Muscle of leg (tissue), 11 donors: ENCODE results near the gene MESP1. TPM values are rescaled to one million over a fixed set of nuclear protein-coding genes. Genes with fewer than 3 reads are reported as not detected.

Experiments
- DNase-seq: peaks from one replicate; pipeline ENCODE4 v3.0.0; 2013
- H3K27ac ChIP-seq: one replicate; pipeline ENCODE4 v1.5.1; 2013; ENCODE audit warnings: mild to moderate bottlenecking, low read length, control low read depth
- H3K27me3 ChIP-seq: one replicate; pipeline ENCODE4 v1.6.1; 2013; ENCODE audit warnings: low read length; ENCODE audit not compliant: control insufficient read depth, insufficient read depth
- H3K36me3 ChIP-seq: one replicate; pipeline ENCODE4 v1.6.1; 2013; ENCODE audit warnings: low read length; ENCODE audit not compliant: control insufficient read depth, insufficient read depth
- H3K4me1 ChIP-seq: one replicate; pipeline ENCODE4 v1.6.1; 2013; ENCODE audit warnings: low read length; ENCODE audit not compliant: control insufficient read depth, insufficient read depth
- H3K4me3 ChIP-seq: one replicate; pipeline ENCODE4 v1.5.1; 2013; ENCODE audit warnings: low read length, control low read depth
- H3K9me3 ChIP-seq: replicated peaks from 2 replicates; pipeline ENCODE4 v1.6.1; 2013; ENCODE audit warnings: low read depth, low read length; ENCODE audit not compliant: control insufficient read depth
- WGBS: methylation state at CpG from one replicate; pipeline ENCODE4 v1.1.5; 2013; ENCODE audit warnings: missing lambda C conversion rate; ENCODE audit not compliant: insufficient coverage; 5-methylcytosine and 5-hydroxymethylcytosine counted together
- polyA plus RNA-seq, 8 donors: library from polyadenylated mRNA; unstranded; fragments of 120-200 nt; gene quantifications; one replicate each; pipeline versions ENCODE4 v1.2.1 to v1.2.3, GENCODE V29; 2013; ENCODE audit warnings: inconsistent platforms in 1 of 8, low replicate concordance in 1 of 8; ENCODE audit not compliant: insufficient read length in 8 of 8, insufficient read depth in 1 of 8
- total RNA-seq: library from RNA; stranded (reverse); fragments of 120-200 nt; gene quantifications from one replicate; pipeline ENCODE4 v1.2.4, GENCODE V29; 2013

The MESP1 gene
- total and polyA plus RNA-seq, 9 donors = 0.13 to 0.86 (median 0.68) TPM

GRCh38 chr15:89747708-89748682 lies 3.1 kb downstream of the MESP1 start:
- 21% methylated on average over 25 of the region's 28 CpGs for WGBS
- H3K27me3 ChIP-seq = peaks cover 58% of the 10 kb centered on the region
- DNase-seq = no peak

GRCh38 chr15:89746386-89746780 lies 4.7 kb downstream of the MESP1 start:
- Histone ChIP-seq H3K27me3 (peaks cover 53% of the 10 kb centered on the region), H3K4me3 (no peak overlapping the region), H3K36me3 (no peaks in the 10 kb centered on the region), H3K4me1 (peaks cover 9% of the 10 kb centered on the region), H3K27ac (no peak overlapping the region), H3K9me3 (no peaks in the 10 kb centered on the region)
- no peak for DNase-seq
- WGBS = 66% methylated on average over 9 of the region's 9 CpGs

More at GRCh38 chr15:89747708-89748682, 3.1 kb downstream of the MESP1 start:
- no peak overlapping the region for H3K27ac ChIP-seq
- H3K9me3 ChIP-seq = no peaks in the 10 kb centered on the region
- peaks cover 10% of the 10 kb centered on the region for H3K4me1 ChIP-seq
- no peak overlapping the region for H3K4me3 ChIP-seq
- H3K36me3 ChIP-seq = no peaks in the 10 kb centered on the region

- 20% methylated on average over 1 of the region's 1 CpG for WGBS
- Histone ChIP-seq H3K36me3 (no peaks in the 10 kb centered on the region), H3K9me3 (no peaks in the 10 kb centered on the region), H3K4me3 (no peak overlapping the region), H3K27ac (no peak overlapping the region), H3K27me3 (peaks cover 51% of the 10 kb centered on the region), H3K4me1 (peaks cover 6% of the 10 kb centered on the region)
- DNase-seq = no peak
These were observed 5.3 kb downstream of the MESP1 start for GRCh38 chr15:89745768-89746167.

- Histone ChIP-seq H3K27me3 (peaks cover 49% of the 10 kb centered on the region), H3K4me3 (no peak overlapping the region), H3K36me3 (no peaks in the 10 kb centered on the region), H3K27ac (no peak overlapping the region), H3K4me1 (peaks cover 5% of the 10 kb centered on the region), H3K9me3 (no peaks in the 10 kb centered on the region)
- DNase-seq = no peak
- WGBS = 68% methylated on average over 11 of the region's 13 CpGs
These were observed 5.9 kb downstream of the MESP1 start for GRCh38 chr15:89745131-89745530.

GRCh38 chr15:89743594-89743993 lies 7.5 kb downstream of the MESP1 start:
- Histone ChIP-seq H3K4me1 (no peaks in the 10 kb centered on the region), H3K27ac (no peak overlapping the region), H3K9me3 (no peaks in the 10 kb centered on the region), H3K36me3 (no peaks in the 10 kb centered on the region), H3K4me3 (no peak overlapping the region), H3K27me3 (peaks cover 35% of the 10 kb centered on the region)
- no peak for DNase-seq
- 100% methylated on average over 2 of the region's 8 CpGs for WGBS

- no peak overlapping the region for H3K4me3 ChIP-seq
- H3K9me3 ChIP-seq = no peaks in the 10 kb centered on the region
- no peak overlapping the region for H3K27ac ChIP-seq
- no peaks in the 10 kb centered on the region for H3K36me3 ChIP-seq
- H3K27me3 ChIP-seq = peaks cover 31% of the 10 kb centered on the region
- 77% methylated on average over 7 of the region's 8 CpGs for WGBS
- H3K4me1 ChIP-seq = no peaks in the 10 kb centered on the region
- no peak for DNase-seq
These were observed 8.0 kb downstream of the MESP1 start for GRCh38 chr15:89743011-89743410.

- no peak overlapping the region for H3K27ac ChIP-seq
- H3K9me3 ChIP-seq = no peaks in the 10 kb centered on the region
- H3K4me1 ChIP-seq = peaks cover 6% of the 10 kb centered on the region
- 0% methylated on average over 4 of the region's 8 CpGs for WGBS
- no peak overlapping the region for H3K4me3 ChIP-seq
- H3K36me3 ChIP-seq = no peaks in the 10 kb centered on the region
- peak; percentile 81 for DNase-seq
- peaks cover 9% of the 10 kb centered on the region for H3K27me3 ChIP-seq
These were observed 10.9 kb downstream of the MESP1 start for GRCh38 chr15:89740137-89740536.

GRCh38 chr15:89735773-89736172 lies 15.3 kb downstream of the MESP1 start:
- H3K4me1 ChIP-seq = peaks cover 6% of the 10 kb centered on the region
- H3K9me3 ChIP-seq = no peaks in the 10 kb centered on the region
- 58% methylated on average over 4 of the region's 4 CpGs for WGBS
- no peak overlapping the region for H3K27ac ChIP-seq
- DNase-seq = no peak
- no peak overlapping the region for H3K4me3 ChIP-seq
- peaks cover 5% of the 10 kb centered on the region for H3K27me3 ChIP-seq
- H3K36me3 ChIP-seq = no peaks in the 10 kb centered on the region

GRCh38 chr15:89732451-89733172 lies 18.4 kb downstream of the MESP1 start:
- Histone ChIP-seq H3K4me1 (peaks cover 6% of the 10 kb centered on the region), H3K27ac (no peak overlapping the region), H3K9me3 (no peaks in the 10 kb centered on the region), H3K4me3 (no peak overlapping the region), H3K36me3 (no peaks in the 10 kb centered on the region), H3K27me3 (peaks cover 5% of the 10 kb centered on the region)
- DNase-seq = peak; percentile 49
- 38% methylated on average over 7 of the region's 8 CpGs for WGBS

- no peak for DNase-seq
- H3K36me3 ChIP-seq = no peaks in the 10 kb centered on the region
- no peak overlapping the region for H3K4me3 ChIP-seq
- WGBS = 100% methylated on average over 1 of the region's 5 CpGs
- no peak overlapping the region for H3K27ac ChIP-seq
- H3K4me1 ChIP-seq = no peaks in the 10 kb centered on the region
- H3K27me3 ChIP-seq = peaks cover 7% of the 10 kb centered on the region
- H3K9me3 ChIP-seq = no peaks in the 10 kb centered on the region
These were observed 19.8 kb downstream of the MESP1 start for GRCh38 chr15:89731275-89731674.
